Stimulated activated naive B cell treated with anti-CD40 and anti-IgM and Interleukin-4, amounts not matched to agents 10 μg/mL and 1 μg/mL and 100 μg/mL, for 72 hours (primary cell): ENCODE data around the gene FOXP1.
"Not testable (repeated sequence)": the region's sequence is repeated elsewhere in the genome, so short reads cannot be mapped to it uniquely, and the experiment has no call there.

Source experiments
- ATAC-seq, 2 donors: fragments of 150-1000 bp; cut with Tn5 transposase; replicated peaks; 2 replicates each; pipeline ENCODE4 v1.10.0; 2021; ENCODE audit warnings: moderate library complexity in 1 of 2
- DNase-seq: peaks from one replicate; pipeline ENCODE4 v3.0.0; 2021
- H3K27ac Mint-ChIP-seq: one replicate; pipeline ENCODE4 v1.8.0; 2022; ENCODE audit warnings: mild to moderate bottlenecking, mixed read lengths
- H3K27me3 Mint-ChIP-seq, 2 donors: one replicate each; pipeline ENCODE4 v1.8.0; 2022; ENCODE audit warnings: mixed read lengths in 2 of 2
- H3K36me3 Mint-ChIP-seq, 2 donors: one replicate each; pipeline ENCODE4 v1.8.0; 2022; ENCODE audit warnings: mixed read lengths in 2 of 2, mild to moderate bottlenecking in 1 of 2
- H3K4me1 Mint-ChIP-seq, 2 donors: one replicate each; pipeline ENCODE4 v1.8.0; 2022; ENCODE audit warnings: mixed read lengths in 2 of 2, mild to moderate bottlenecking in 1 of 2
- H3K4me3 Mint-ChIP-seq, 2 donors: one replicate each; pipeline ENCODE4 v1.8.0; 2022; ENCODE audit warnings: mild to moderate bottlenecking in 2 of 2, mixed read lengths in 2 of 2, moderate library complexity in 1 of 2
- H3K9me3 Mint-ChIP-seq, 2 donors: one replicate each; pipeline ENCODE4 v1.8.0; 2022; ENCODE audit warnings: mixed read lengths in 2 of 2, mild to moderate bottlenecking in 1 of 2

The FOXP1 gene

GRCh38 chr3:71545330-71545729 lies 38.2 kb downstream of the FOXP1 start:
- ATAC-seq (no peak), DNase-seq (no peak)
- Mint-ChIP-seq H3K27ac (no peak overlapping the region), H3K27me3 (no peaks in the 10 kb centered on the region), H3K4me3 (no peak overlapping the region), H3K9me3 (no peaks in the 10 kb centered on the region), H3K36me3 (peaks cover 6 to 12% of the 10 kb centered on the region in 2 donors), H3K4me1 (peaks cover 45 to 62% of the 10 kb centered on the region in 2 donors)

- Mint-ChIP-seq H3K9me3 (no peaks in the 10 kb centered on the region), H3K27me3 (no peaks in the 10 kb centered on the region), H3K27ac (peak overlapping the region; percentile 17), H3K4me3 (peak overlapping the region; percentile 4 to 13), H3K4me1 (peaks cover 45 to 57% of the 10 kb centered on the region in 2 donors), H3K36me3 (peaks cover 9 to 13% of the 10 kb centered on the region in 2 donors)
- ATAC-seq (peak; percentile 17 to 22), DNase-seq (no peak)
These were observed 40.0 kb downstream of the FOXP1 start for GRCh38 chr3:71543371-71544016.

DNA sequence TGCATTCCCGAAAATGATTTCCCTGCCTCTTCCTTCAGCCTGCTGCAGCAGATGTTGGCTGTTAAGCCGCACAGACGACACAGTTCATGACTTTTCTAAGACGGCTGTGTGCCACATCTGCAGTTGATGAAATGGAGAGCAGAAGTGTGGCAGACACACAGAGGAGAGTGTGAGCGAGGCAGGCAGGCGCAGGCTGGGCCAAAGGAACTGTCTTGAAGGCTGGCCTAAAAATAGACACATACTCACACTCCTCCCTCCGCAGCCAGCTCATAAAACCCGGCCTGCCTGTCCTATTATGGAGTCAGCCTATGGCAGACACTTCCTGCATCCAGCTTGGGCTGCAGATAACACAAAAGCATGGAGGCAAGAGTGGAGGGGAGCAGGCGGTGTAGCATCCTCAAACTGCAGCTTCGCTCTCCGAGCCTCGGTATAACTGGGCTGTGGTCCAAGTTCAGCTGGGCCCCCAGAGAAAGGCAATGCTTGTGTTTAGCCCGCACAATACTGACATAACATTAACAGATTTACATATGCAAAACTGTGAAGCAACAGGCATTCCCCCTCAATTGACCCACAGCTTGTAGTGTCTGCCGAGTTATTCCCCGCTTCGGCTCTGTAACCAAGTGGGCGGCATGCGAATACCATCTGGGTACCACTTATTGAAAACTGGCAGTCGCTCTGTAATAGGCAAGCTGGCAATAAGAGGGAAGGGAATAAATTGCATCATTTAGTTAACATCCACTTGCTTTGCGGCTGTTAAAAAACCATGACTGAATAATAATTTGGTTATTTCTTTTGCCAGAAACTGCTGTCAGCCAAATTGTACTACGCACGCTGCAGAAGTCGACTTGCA lies 40.8 kb downstream of the FOXP1 start:
- ATAC-seq: peak; percentile 92 to 93
- H3K36me3 Mint-ChIP-seq: peaks cover 8 to 10% of the 10 kb centered on the region in 2 donors
- no peaks in the 10 kb centered on the region for H3K27me3 Mint-ChIP-seq
- H3K4me1 Mint-ChIP-seq: peaks cover 39 to 49% of the 10 kb centered on the region in 2 donors
- peak; percentile 46 for DNase-seq
- peak overlapping the region; percentile 86 for H3K27ac Mint-ChIP-seq
- H3K4me3 Mint-ChIP-seq: peak overlapping the region; percentile 80 to 83
- H3K9me3 Mint-ChIP-seq: no peaks in the 10 kb centered on the region

GRCh38 chr3:71541313-71541712 lies 42.2 kb downstream of the FOXP1 start:
- no peak overlapping the region for H3K27ac Mint-ChIP-seq
- H3K9me3 Mint-ChIP-seq: no peaks in the 10 kb centered on the region
- H3K4me3 Mint-ChIP-seq: no peak overlapping the region
- DNase-seq: no peak
- peaks cover 29 to 46% of the 10 kb centered on the region in 2 donors for H3K4me1 Mint-ChIP-seq
- no peaks in the 10 kb centered on the region for H3K27me3 Mint-ChIP-seq
- peaks cover 5 to 13% of the 10 kb centered on the region in 2 donors for H3K36me3 Mint-ChIP-seq
- no peak for ATAC-seq

- H3K36me3 Mint-ChIP-seq: peaks cover 20 to 22% of the 10 kb centered on the region in 2 donors
- no peaks in the 10 kb centered on the region for H3K9me3 Mint-ChIP-seq
- H3K27me3 Mint-ChIP-seq: no peaks in the 10 kb centered on the region
- H3K4me3 Mint-ChIP-seq: no peak overlapping the region
- DNase-seq: no peak
- H3K4me1 Mint-ChIP-seq: peaks cover 20 to 56% of the 10 kb centered on the region in 2 donors
- ATAC-seq: no peak
- H3K27ac Mint-ChIP-seq: no peak overlapping the region
These were observed 46.3 kb downstream of the FOXP1 start for GRCh38 chr3:71537211-71537611.

DNA sequence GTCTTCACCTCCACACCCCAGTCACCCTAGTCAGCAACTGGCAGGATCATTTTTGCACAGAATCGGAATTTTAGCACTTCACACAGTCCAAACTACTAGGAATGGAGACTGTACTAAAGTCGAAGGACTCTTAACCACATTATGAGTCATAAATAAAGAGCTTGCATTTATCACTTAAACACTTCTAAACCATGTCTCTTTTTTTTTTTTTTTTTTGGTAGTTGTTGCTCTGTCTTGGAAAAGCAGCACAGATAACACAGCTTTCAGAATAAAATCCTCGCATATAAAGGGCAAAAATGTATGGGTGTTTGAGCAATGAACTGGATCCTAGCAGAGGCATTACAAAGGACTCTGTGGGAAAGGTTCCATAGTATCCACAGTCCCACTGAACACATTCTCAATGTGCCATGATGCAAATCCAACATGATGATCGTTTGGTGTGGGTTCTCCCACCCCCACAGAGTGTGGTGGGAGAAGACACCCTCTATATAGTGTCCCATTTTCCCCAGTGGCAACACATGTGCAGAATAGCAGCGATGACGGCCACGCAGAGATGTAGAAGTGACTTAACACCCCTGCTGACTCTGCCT lies 47.1 kb downstream of the FOXP1 start:
- Mint-ChIP-seq H3K27ac (no peak overlapping the region), H3K27me3 (no peaks in the 10 kb centered on the region), H3K4me1 (peaks cover 16 to 59% of the 10 kb centered on the region in 2 donors), H3K9me3 (no peaks in the 10 kb centered on the region), H3K36me3 (peaks cover 20 to 28% of the 10 kb centered on the region in 2 donors), H3K4me3 (no peak overlapping the region)
- ATAC-seq: no peak
- no peak for DNase-seq

DNA sequence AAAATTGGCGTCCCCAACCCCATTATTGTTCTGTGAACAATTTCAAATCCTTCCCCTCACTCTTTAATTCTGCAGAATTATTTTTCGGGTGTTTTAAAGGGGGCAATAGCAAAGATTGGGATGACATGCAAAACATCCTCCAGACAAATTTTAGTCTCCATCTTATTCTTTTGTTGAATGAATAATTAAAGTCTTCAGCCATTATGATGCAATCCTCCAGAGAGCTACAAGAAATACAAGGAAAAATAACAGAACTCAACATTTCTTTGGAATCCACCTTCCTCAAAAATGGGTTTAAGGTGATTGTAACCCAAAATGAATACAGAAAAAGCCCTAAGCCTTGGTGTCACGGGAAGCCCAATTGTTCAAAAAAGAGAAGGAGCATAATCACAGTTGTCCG lies 49.9 kb downstream of the FOXP1 start:
- Mint-ChIP-seq H3K4me1 (peaks cover 27 to 81% of the 10 kb centered on the region in 2 donors), H3K27me3 (no peaks in the 10 kb centered on the region), H3K27ac (no peak overlapping the region), H3K36me3 (peaks cover 21 to 41% of the 10 kb centered on the region in 2 donors), H3K4me3 (no peak overlapping the region), H3K9me3 (no peaks in the 10 kb centered on the region)
- ATAC-seq: no peak
- no peak for DNase-seq

DNA sequence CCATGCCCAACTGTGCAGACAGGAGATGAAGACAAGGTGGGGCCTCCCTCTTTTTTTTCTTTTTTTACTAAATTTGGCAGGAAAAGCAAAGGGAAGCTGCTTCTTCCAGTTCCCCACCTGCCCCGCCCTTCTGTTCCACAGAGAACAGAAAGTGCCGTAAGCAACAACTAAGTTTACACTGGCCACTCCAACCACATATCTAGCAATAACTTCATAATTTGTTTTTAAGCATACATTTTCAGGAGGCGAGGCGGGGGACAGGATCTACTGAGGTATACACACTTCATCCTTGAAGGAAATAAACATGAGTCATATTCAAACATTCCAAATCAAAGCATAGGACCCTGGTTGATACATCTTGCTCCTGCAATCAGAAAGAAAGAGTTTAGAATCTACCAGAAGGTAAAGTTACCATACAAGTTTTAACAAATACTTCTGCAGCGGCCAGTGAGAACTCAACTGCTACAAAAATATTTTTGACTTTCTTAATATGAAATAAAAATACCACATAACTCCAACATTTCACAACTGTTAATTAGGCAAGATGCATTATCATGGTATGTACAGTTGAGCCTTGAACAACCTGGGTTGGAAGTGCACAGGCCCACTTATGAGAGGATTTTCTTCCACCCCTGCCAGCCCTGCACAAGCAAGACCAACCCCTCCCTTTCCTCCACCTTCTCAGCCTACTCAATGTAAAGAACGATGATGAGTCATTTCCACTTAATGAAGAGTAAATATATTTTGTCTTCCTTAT lies 50.7 kb downstream of the FOXP1 start:
- Mint-ChIP-seq H3K4me1 (peaks cover 30 to 86% of the 10 kb centered on the region in 2 donors), H3K36me3 (peaks cover 17 to 44% of the 10 kb centered on the region in 2 donors), H3K9me3 (no peaks in the 10 kb centered on the region), H3K4me3 (no peak overlapping the region), H3K27me3 (no peaks in the 10 kb centered on the region), H3K27ac (no peak overlapping the region)
- no peak for DNase-seq
- ATAC-seq: no peak

GRCh38 chr3:71530903-71531530 lies 52.5 kb downstream of the FOXP1 start:
- DNase-seq: no peak
- peaks cover 32 to 88% of the 10 kb centered on the region in 2 donors for H3K4me1 Mint-ChIP-seq
- peak overlapping the region; percentile 67 for H3K27ac Mint-ChIP-seq
- peak; percentile 59 to 62 for ATAC-seq
- H3K27me3 Mint-ChIP-seq: no peaks in the 10 kb centered on the region
- H3K4me3 Mint-ChIP-seq: peak overlapping the region in 1 of 2 donors; percentile 12
- H3K36me3 Mint-ChIP-seq: peaks cover 16 to 43% of the 10 kb centered on the region in 2 donors
- no peaks in the 10 kb centered on the region for H3K9me3 Mint-ChIP-seq

GRCh38 chr3:71528816-71529215 lies 54.7 kb downstream of the FOXP1 start:
- H3K36me3 Mint-ChIP-seq: peaks cover 13 to 31% of the 10 kb centered on the region in 2 donors
- no peak for ATAC-seq

DNA sequence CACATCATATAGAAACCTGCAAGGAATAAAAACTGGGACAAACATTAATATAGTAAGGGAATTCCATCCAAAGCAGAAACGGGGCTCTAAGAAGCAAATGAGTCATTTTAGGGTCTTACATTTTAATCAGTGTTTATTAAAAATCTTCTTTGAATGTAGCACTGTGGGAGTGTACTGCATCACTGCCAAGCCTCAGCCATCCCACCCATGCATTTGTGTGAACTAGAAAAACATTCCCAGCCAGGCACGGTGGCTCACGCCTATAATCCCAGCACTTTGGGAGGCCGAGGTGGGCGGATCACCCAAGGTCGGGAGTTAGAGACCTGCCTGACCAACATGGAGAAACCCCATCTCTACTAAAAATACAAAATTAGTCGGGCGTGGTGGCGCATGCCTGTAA lies 57.1 kb downstream of the FOXP1 start:
- H3K9me3 Mint-ChIP-seq, ATAC-seq, H3K27ac Mint-ChIP-seq, H3K4me3 Mint-ChIP-seq, H3K27me3 Mint-ChIP-seq, DNase-seq: not testable (repeated sequence)
- Mint-ChIP-seq H3K4me1 (peaks cover 34 to 60% of the 10 kb centered on the region in 2 donors), H3K36me3 (peaks cover 12 to 31% of the 10 kb centered on the region in 2 donors)

More at GRCh38 chr3:71528816-71529215, 54.7 kb downstream of the FOXP1 start:
- H3K27ac Mint-ChIP-seq: no peak overlapping the region
- DNase-seq: no peak
- no peaks in the 10 kb centered on the region for H3K9me3 Mint-ChIP-seq
- no peaks in the 10 kb centered on the region for H3K27me3 Mint-ChIP-seq
- no peak overlapping the region for H3K4me3 Mint-ChIP-seq
- H3K4me1 Mint-ChIP-seq: peaks cover 29 to 71% of the 10 kb centered on the region in 2 donors

DNA sequence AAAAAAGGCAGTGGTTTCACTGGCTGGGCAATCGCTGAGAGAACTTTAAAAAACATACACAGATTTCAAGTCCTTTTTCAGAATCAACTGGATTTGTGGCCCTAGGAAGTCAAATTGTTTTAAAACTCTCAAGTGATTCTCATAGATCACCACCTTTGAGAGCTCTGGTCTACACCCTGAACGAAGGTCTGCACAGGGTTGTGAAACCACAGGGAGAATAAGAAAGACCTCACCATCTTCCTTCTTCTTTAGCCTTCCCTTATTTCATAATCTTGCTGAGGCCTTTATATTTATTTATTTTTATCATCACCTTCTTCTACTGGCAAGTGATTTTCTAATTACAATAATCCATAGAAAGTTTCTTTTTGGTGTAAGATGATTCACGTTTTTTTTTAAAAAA lies 58.1 kb downstream of the FOXP1 start:
- DNase-seq (no peak), ATAC-seq (no peak)
- Mint-ChIP-seq H3K36me3 (peaks cover 10 to 32% of the 10 kb centered on the region in 2 donors), H3K9me3 (no peaks in the 10 kb centered on the region), H3K4me3 (no peak overlapping the region), H3K27me3 (no peaks in the 10 kb centered on the region), H3K4me1 (peaks cover 31 to 58% of the 10 kb centered on the region in 2 donors), H3K27ac (no peak overlapping the region)

- Mint-ChIP-seq H3K4me3 (no peak overlapping the region), H3K9me3 (no peaks in the 10 kb centered on the region), H3K36me3 (peaks cover 12 to 27% of the 10 kb centered on the region in 2 donors), H3K27ac (no peak overlapping the region), H3K27me3 (no peaks in the 10 kb centered on the region), H3K4me1 (peaks cover 34 to 58% of the 10 kb centered on the region in 2 donors)
- ATAC-seq (no peak), DNase-seq (no peak)
These were observed 58.9 kb downstream of the FOXP1 start for GRCh38 chr3:71524672-71525071.
